GM13976 (cell line): Measurements from ENCODE around the gene BEAN1.
"Not testable (repeated sequence)": the region's sequence is repeated elsewhere in the genome, so short reads cannot be mapped to it uniquely, and the experiment has no call there.

Experiments used
- DNase-seq: peaks from one replicate; pipeline ENCODE4 v3.0.0; 2012; ENCODE audit warnings: low spot score
- in situ Hi-C: fragments of 300-500 bp; cut with MboI; formaldehyde crosslinking; loops from one replicate; pipeline ENCODE4 v1.12.0; 2022; ENCODE audit warnings: low sequenced_read_pairs, mixed read lengths, inconsistent platforms; ENCODE audit not compliant: unreplicated experiment
- TF ChIP-seq, protein P1 (sequence below): IDR thresholded peaks from 2 replicates; pipeline ENCODE4 v1.5.1; 2012; ENCODE audit warnings: borderline replicate concordance, mild to moderate bottlenecking; ENCODE audit not compliant: insufficient read depth; ENCODE audit errors: extremely low read depth, missing control alignments, control extremely low read depth

The BEAN1 gene

GRCh38 chr16:66458292-66458691 lies 31.2 kb downstream of the BEAN1 start:
- TF ChIP-seq, protein P1, sequence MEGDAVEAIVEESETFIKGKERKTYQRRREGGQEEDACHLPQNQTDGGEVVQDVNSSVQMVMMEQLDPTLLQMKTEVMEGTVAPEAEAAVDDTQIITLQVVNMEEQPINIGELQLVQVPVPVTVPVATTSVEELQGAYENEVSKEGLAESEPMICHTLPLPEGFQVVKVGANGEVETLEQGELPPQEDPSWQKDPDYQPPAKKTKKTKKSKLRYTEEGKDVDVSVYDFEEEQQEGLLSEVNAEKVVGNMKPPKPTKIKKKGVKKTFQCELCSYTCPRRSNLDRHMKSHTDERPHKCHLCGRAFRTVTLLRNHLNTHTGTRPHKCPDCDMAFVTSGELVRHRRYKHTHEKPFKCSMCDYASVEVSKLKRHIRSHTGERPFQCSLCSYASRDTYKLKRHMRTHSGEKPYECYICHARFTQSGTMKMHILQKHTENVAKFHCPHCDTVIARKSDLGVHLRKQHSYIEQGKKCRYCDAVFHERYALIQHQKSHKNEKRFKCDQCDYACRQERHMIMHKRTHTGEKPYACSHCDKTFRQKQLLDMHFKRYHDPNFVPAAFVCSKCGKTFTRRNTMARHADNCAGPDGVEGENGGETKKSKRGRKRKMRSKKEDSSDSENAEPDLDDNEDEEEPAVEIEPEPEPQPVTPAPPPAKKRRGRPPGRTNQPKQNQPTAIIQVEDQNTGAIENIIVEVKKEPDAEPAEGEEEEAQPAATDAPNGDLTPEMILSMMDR, result no peak
- no peak for DNase-seq
- in situ Hi-C loops, result no loop called here

GRCh38 chr16:66458853-66459252 lies 31.8 kb downstream of the BEAN1 start:
- DNase-seq, result no peak
- TF ChIP-seq, protein P1, result no peak
- in situ Hi-C loops, result no loop called here

- TF ChIP-seq, protein P1, result no peak
- DNase-seq, result no peak
- in situ Hi-C loops, result no loop called here
These were observed 32.8 kb downstream of the BEAN1 start for GRCh38 chr16:66459878-66460277.

GRCh38 chr16:66460703-66461102 lies 33.6 kb downstream of the BEAN1 start:
- in situ Hi-C loops, result no loop called here
- TF ChIP-seq, protein P1, result no peak
- DNase-seq, result no peak

GRCh38 chr16:66462912-66463311 lies 35.8 kb downstream of the BEAN1 start:
- in situ Hi-C loops, result no loop called here
- DNase-seq, result no peak
- TF ChIP-seq, protein P1, result no peak

GRCh38 chr16:66465946-66466345 lies 38.9 kb downstream of the BEAN1 start:
- in situ Hi-C loops, DNase-seq: not testable (repeated sequence)

DNA sequence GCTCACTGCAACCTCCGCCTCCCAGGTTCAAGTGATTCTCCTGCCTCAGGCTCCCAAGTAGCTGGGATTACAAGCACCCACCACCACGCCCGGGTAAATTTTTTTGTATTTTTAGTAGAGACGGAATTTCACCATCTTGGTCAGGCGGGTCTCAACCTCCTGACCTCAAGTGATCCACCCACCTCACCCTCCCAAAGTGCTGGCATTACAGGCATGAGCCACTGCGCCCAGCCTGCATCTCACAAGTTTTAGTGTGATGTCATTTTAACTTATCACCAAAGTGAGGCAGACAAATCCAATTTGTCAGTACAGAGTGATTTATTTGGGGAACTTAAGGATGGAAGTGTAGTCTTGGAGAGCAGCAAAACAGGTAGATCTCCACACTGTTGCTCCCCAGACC lies 39.5 kb downstream of the BEAN1 start:
- in situ Hi-C loops, DNase-seq: not testable (repeated sequence)

DNA sequence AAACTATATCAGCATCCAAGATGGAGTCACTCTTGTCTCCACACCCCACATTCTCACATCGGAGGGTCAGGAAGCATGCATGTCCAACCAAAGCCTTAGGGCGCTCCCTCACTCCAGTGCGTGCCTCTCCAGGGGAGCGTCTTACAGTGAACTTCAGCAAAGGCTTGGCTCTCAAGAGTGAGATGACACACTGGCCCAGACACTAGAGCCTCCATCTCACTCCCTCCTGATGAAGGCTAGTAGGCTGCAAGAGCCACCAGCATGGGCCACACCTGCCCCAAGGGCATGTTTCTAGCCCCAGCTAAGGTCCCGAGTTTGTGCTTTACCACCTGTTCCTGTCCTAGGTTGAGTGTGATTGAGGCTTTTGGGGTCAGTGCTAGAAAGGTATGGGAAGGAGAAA lies 40.5 kb downstream of the BEAN1 start:
- in situ Hi-C loops, result no loop called here
- TF ChIP-seq, protein P1, result no peak

More for the DNA sequence above, 40.5 kb downstream of the BEAN1 start:
- no peak for DNase-seq
